Skin epidermis (tissue), 12 donors: ENCODE data around the gene FAM83B.
A peak's percentile ranks its signal among the peaks of the same experiment; 100 is the strongest.
"Not testable (repeated sequence)": the region's sequence is repeated elsewhere in the genome, so short reads cannot be mapped to it uniquely, and the experiment has no call there.

Source experiments
- H3K27ac ChIP-seq, 21 experiments: fragments of 200-600 bp; sonication (generic) in 11 of 21; one replicate each; pipeline ENCODE4 v1.5.0; 2020; ENCODE audit warnings: mild to moderate bottlenecking in 3 of 21, inconsistent platforms in 2 of 21, moderate library complexity in 2 of 21
- H3K4me3 ChIP-seq, 7 experiments: fragments of 200-600 bp; sonication (generic) in 2 of 7; one replicate each; pipeline ENCODE4 v1.5.0; 2020; ENCODE audit warnings: inconsistent platforms in 2 of 7, mild to moderate bottlenecking in 2 of 7, moderate library complexity in 1 of 7

FAM83B gene

DNA sequence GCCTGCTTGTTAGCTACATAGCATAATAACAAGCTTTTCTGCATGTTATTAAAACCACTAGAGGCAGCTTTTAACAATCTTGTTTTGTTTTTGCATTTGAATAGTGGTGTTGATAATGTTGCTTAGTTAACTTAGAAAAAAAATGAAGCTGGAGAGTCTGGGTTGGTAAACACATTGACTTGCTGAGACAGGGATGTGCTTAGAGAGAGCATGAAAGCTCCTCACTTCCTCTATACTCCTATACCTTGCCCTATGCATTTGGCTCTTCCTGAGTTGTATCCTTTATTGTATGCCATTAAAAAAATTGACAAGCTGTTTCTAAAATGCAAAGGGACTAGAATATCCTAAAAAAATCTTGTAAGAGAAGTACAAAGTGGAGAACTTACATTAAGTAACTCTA lies 13.6 kb downstream of the FAM83B start:
- Histone ChIP-seq H3K4me3 (no peak overlapping the region), H3K27ac (no peak overlapping the region)

- no peak overlapping the region for H3K27ac ChIP-seq
- no peak overlapping the region for H3K4me3 ChIP-seq
Observed at GRCh38 chr6:54860739-54861138, 14.2 kb downstream of the FAM83B start.

GRCh38 chr6:54861905-54862616 lies 15.5 kb downstream of the FAM83B start:
- Histone ChIP-seq H3K27ac (no peak overlapping the region), H3K4me3 (no peak overlapping the region)

DNA sequence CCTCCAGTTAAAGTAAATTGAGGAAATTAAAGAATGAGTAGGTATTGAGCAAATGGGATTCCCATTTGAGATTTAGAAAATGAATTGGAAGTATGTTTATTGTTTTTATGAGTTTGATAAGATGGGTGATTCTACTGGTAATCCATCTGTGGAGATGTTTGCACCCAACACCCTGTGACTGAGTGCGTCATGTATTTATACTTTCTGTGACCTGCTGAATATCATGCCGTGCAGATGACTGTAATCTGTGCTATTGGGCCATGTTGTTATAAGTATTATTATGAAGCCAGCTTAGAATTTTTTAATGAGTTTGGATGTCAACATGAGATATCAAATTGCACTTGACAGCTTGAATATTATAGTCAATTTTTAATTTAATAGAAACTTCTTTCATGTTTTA lies 17.7 kb downstream of the FAM83B start:
- no peak overlapping the region for H3K4me3 ChIP-seq
- no peak overlapping the region for H3K27ac ChIP-seq

DNA sequence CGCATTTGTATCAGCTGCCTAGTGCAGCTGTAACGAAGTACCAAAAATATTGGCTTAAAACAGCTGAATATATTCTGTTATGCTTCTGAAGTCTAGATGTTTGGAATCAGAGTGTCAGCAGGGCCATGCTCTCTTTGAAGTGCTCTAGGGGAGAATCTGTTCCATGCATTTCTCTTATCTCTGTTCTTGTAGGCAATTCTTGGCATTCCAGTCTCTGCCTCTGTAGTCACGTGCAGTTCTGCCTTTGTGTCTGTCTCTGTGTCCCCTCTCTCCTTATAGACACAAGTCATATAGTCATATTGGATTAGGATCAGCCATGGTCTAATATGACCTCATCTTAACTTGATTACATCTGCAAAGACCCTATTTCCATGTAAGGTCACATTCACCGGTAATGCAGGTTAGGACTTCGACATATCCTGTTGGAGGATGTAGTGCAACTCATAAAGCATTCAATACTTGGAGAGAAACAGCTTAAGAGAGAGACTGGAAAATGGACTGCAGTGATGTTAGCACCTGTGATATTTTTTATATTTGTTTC lies 18.6 kb downstream of the FAM83B start:
- no peak overlapping the region for H3K27ac ChIP-seq
- no peak overlapping the region for H3K4me3 ChIP-seq

DNA sequence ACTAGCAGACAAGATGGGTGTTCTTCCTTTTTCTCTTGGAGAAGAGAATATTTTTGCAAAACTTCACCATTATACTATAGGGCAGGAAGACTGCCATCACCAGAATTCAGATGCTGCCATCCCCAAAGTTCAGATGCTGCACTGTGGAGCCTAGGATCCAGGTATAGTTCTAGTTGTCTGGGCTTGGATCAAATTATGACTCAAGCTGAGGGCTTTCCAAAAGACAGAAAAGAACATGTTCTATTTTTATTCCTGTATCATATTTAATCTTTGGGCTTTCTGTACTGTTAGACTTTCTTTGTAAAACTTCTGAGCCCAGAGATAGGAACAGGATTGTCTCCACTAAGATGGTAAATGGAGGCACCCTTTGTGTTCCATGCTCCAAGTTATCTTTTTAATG lies 22.0 kb downstream of the FAM83B start:
- no peak overlapping the region for H3K27ac ChIP-seq
- no peak overlapping the region for H3K4me3 ChIP-seq

DNA sequence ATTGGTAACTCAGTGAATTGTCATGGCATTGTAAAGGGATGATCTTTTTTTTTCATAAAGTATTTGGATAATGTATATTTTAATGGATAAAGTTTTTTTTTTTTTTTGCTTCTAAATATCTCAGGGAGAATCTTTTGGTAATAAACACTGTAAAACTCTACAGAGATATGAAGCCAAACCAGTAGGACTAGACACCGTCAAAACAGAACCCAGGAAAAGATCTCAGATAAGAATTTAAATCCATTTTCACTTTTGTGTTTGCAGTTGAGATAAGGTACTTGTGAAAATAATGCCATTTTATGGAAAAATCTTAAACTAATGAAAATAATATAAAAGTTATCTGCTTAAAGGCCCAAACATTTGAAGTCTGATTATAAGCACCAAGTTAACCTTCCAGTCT lies 27.0 kb downstream of the FAM83B start:
- no peak overlapping the region for H3K27ac ChIP-seq
- no peak overlapping the region for H3K4me3 ChIP-seq

DNA sequence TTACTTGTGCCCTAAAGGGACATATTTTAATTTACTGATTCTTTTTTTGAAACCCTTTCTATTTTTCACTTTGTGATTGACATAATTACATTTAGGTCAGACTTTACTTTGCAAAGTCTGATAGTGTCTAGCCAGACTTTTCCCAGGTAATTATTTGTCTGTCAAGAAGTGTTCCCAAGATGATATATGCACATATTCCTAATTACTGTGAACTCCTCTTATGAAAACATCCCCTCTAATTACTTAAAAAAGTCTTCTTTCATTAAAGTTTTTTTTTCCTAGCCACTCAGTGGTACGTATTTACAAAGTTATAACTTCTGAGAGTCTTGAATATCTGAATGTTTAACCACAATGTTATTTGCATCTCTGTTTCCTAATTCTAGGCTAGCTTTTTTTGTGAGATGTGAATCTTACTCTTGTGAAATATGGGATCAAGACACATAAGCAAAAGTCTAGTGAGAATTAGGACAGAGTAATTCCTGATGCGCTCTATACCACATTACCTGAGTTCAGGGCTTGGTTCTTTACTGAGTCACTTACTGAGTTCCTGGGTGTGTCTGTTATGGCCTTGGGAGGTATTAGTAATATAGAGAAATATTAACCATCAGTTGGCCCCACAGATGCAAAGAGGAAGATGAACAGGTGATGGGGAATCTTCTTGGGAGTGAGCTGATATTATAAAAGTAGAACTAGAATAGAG lies 27.9 kb downstream of the FAM83B start:
- no peak overlapping the region for H3K4me3 ChIP-seq
- peak overlapping the region in 1 of 21 experiments; percentile 29 for H3K27ac ChIP-seq

DNA sequence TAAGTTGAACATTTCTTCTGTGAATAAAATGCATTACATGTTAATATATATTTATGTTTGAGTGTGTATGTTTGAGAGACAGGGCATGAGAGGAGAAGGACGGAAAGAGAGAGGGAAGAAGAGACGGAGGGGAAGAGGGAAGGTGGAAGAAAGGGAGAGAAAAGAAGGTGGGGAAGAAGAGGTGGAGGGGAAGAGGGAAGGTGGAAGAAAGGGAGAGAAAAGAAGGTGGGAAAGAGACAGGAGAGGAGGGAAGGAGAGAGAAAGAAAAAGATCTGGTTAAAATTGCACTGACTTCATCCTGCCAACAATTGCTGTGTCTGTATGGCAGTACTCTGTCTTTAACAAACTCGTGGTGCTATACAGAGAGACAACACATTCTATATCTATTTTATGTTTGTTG lies 29.0 kb downstream of the FAM83B start:
- Histone ChIP-seq H3K27ac (peak overlapping the region in 1 of 21 experiments; percentile 31), H3K4me3 (no peak overlapping the region)

DNA sequence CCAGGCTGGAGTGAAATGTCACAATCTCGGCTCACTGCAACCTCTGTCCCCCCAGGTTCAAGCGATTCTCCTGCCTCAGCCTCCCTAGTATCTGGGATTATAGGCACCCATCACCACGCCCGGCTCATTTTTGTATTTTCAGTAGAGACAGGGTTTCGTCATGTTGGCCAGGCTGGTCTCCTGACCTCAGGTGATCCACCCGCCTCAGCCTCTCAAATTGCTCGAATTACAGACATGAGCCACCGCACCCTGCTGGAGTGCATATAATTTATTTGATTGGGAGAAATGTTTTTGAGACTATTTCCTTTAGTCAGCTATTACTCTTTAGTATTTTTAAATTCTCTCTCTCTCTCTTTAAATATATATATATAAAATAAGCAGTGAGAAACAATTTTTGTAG lies 29.8 kb downstream of the FAM83B start:
- H3K4me3 ChIP-seq, result no peak overlapping the region
- H3K27ac ChIP-seq, result no peak overlapping the region

DNA sequence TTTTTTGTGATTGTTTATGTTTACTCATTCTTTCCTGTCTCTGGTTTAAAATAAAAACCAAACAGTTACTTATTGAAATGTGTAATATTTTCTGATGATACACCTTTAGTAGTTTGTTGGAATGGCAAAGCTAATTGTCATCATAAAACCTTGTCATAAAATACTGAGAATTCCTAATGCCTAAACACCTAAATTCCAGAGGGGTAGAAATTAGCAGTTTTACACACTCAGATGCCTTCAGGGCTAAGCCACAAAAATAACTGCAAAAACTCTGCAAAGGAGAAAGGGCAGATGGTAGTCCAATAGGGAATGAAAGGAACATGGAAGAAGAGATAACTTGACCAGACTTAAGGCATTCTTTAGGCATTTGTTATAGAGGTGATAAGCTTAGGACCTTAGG lies 30.3 kb downstream of the FAM83B start:
- Histone ChIP-seq H3K27ac (no peak overlapping the region), H3K4me3 (no peak overlapping the region)

GRCh38 chr6:54877713-54878317 lies 31.2 kb downstream of the FAM83B start:
- no peak overlapping the region for H3K4me3 ChIP-seq
- no peak overlapping the region for H3K27ac ChIP-seq

GRCh38 chr6:54878718-54879117 lies 32.1 kb downstream of the FAM83B start:
- H3K4me3 ChIP-seq, result no peak overlapping the region
- no peak overlapping the region for H3K27ac ChIP-seq

GRCh38 chr6:54879188-54879985 lies 32.8 kb downstream of the FAM83B start:
- H3K4me3 ChIP-seq, result no peak overlapping the region
- no peak overlapping the region for H3K27ac ChIP-seq

GRCh38 chr6:54881067-54881730 lies 34.6 kb downstream of the FAM83B start:
- H3K27ac ChIP-seq, result no peak overlapping the region
- H3K4me3 ChIP-seq, result no peak overlapping the region

GRCh38 chr6:54881891-54882290 lies 35.3 kb downstream of the FAM83B start:
- not testable (repeated sequence) for H3K27ac ChIP-seq, H3K4me3 ChIP-seq

- Histone ChIP-seq H3K27ac (no peak overlapping the region), H3K4me3 (no peak overlapping the region)
Observed at GRCh38 chr6:54886932-54887584, 40.5 kb downstream of the FAM83B start.

DNA sequence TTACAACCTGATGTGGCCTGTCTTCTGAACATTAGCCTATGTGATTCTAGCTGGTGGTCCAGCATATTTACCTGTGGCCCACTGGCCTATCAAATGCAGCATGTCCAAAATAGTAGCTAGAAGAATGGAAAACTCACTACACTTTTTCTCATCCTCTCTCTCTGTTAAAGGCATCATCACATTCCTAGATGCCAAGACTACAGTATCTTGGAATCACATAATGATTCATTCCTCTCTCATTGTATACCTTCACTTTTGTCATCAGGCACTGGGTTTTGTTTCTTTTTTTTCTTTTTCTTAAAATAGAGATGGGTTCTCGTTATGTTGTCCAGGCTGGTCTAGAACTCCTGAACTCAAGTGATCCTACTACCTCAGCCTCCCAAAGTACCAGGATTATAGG lies 45.0 kb downstream of the FAM83B start:
- Histone ChIP-seq H3K27ac (no peak overlapping the region), H3K4me3 (no peak overlapping the region)

DNA sequence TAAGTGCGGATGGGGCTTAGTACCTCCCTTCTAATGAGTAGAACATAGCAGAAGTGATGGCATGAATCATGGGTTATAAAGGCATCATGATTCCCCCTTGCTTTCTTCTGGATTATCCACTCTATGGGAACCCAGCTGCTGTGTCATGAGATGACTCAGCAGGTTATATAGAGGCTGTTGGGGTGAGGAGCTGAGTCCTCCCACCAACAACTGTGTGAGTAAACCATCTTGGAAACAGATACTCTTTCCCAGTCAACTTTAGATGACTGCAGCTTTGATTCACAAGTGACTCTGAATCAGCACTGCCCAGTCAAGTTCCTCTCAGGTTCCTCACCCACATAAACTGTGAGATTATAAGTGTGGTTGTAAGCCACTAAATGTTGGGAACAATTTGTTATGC lies 46.3 kb downstream of the FAM83B start:
- Histone ChIP-seq H3K27ac (no peak overlapping the region), H3K4me3 (no peak overlapping the region)
